GM12801 (cell line): ENCODE results near the gene NELFA.

ENCODE experiments used
- TF ChIP-seq, protein P1 (sequence below): IDR thresholded peaks from one replicate; pipeline ENCODE4 v1.5.1; 2011; ENCODE audit warnings: control low read depth; ENCODE audit not compliant: insufficient read length; ENCODE audit errors: extremely low read depth

Gene NELFA

GRCh38 chr4:1964971-1965370 is 43.8 kb downstream of the NELFA start:
- TF ChIP-seq, protein P1, sequence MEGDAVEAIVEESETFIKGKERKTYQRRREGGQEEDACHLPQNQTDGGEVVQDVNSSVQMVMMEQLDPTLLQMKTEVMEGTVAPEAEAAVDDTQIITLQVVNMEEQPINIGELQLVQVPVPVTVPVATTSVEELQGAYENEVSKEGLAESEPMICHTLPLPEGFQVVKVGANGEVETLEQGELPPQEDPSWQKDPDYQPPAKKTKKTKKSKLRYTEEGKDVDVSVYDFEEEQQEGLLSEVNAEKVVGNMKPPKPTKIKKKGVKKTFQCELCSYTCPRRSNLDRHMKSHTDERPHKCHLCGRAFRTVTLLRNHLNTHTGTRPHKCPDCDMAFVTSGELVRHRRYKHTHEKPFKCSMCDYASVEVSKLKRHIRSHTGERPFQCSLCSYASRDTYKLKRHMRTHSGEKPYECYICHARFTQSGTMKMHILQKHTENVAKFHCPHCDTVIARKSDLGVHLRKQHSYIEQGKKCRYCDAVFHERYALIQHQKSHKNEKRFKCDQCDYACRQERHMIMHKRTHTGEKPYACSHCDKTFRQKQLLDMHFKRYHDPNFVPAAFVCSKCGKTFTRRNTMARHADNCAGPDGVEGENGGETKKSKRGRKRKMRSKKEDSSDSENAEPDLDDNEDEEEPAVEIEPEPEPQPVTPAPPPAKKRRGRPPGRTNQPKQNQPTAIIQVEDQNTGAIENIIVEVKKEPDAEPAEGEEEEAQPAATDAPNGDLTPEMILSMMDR = no peak

- TF ChIP-seq, protein P1 = no peak
These were observed 44.3 kb downstream of the NELFA start for GRCh38 chr4:1964443-1964842.

DNA sequence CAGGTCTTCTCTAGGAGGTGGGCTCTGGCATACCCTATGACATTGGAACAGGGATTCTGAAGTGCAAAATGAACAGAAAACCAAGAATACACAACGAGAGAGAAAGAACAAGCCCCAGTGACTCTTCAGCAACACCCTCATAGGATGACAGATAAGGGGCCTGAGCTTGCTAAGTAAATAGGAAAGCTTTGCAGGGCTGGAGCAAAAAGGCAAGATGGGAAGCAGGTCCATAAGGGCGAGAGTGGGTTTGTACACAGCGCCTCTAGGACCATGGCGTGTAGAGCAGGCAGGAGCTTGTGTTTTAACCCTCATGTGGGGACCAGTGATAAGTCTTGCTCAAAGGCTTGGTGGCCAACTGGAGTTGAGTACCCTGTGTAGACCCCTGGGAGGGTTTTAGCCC is 45.8 kb downstream of the NELFA start:
- TF ChIP-seq, protein P1 = no peak

GRCh38 chr4:1961563-1961962 is 47.2 kb downstream of the NELFA start:
- TF ChIP-seq, protein P1 = no peak

- TF ChIP-seq, protein P1 = no peak
These were observed 47.7 kb downstream of the NELFA start for GRCh38 chr4:1961038-1961437.

DNA sequence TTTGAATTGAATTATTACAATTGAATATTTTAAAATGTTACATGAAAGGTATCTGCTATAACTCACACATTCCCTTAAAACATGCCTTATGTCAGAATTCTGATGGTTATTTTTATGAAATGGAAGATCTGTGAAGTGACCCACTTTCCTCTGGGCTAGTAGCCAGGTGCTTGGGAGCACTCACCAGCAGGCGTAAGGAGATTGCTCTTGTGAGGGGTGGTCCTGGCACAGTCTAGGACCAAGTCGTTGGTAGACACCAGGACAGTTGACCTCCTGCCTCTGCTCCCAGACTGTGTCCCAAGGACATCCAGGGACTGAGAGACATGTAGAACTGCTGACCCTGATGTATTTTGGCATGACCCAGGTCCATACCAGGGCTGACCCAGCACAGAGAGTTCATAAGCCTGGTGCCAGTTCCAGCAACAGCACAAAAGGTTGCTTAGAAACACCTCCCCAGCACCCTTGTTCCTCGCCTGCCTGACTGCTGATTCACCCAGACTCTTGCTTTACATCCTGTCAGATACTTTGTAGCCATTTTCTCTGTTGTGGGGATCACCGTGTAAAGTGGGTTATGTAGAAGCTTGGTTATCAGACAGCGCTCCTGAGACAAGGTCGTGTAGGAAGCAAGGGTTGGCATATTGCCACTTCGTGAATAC is 48.5 kb downstream of the NELFA start:
- TF ChIP-seq, protein P1 = no peak

DNA sequence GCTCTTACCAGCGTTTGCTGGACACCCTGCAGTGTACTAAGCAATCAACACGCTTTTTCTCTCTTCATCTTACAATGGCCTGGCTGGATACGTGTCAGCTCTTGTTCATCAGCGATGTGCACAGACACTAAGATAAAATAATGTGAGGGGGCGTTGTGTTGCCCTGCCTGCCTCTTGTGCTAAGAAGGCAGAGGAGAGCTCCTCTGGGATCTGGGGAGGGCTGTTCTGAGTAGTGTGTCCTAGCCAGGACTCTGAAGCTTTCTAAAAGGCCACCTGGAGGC is 49.7 kb downstream of the NELFA start:
- TF ChIP-seq, protein P1 = no peak
